ENCODE measurements around the gene RAB11FIP3. TPM values are rescaled to one million over a fixed set of nuclear protein-coding genes. Genes with fewer than 3 reads are reported as not detected.

Gene RAB11FIP3
- total RNA-seq, 1 donor from 2014 or later: 27.4 TPM

DNA sequence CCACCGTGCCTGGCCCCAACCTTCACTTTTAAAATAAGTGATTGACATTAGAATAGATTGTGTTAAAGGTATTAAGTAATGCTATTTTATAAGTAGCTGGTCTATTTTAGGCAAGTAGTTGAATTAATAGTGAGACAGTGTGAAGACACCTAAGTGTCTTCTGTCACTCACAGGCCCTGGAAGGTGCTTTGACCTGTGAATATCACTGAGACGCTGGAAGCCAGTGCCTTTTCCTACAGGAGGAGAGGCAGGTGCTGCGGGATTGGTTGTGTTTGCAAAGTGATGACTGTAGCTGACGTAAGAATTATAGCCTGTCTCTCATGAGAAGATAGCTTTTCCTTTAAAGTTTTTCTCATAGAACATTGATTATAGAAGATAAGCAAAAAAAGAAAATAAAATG lies 45.0 kb downstream of the RAB11FIP3 start:
- H3K9me3 ChIP-seq (replicated peaks): no peaks in the 10 kb centered on the region
- TF ChIP-seq, protein P1, sequence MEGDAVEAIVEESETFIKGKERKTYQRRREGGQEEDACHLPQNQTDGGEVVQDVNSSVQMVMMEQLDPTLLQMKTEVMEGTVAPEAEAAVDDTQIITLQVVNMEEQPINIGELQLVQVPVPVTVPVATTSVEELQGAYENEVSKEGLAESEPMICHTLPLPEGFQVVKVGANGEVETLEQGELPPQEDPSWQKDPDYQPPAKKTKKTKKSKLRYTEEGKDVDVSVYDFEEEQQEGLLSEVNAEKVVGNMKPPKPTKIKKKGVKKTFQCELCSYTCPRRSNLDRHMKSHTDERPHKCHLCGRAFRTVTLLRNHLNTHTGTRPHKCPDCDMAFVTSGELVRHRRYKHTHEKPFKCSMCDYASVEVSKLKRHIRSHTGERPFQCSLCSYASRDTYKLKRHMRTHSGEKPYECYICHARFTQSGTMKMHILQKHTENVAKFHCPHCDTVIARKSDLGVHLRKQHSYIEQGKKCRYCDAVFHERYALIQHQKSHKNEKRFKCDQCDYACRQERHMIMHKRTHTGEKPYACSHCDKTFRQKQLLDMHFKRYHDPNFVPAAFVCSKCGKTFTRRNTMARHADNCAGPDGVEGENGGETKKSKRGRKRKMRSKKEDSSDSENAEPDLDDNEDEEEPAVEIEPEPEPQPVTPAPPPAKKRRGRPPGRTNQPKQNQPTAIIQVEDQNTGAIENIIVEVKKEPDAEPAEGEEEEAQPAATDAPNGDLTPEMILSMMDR (IDR thresholded peaks at IDR 0.05; ENCODE audit: borderline replicate concordance): no peak
- H3K36me3 ChIP-seq: peaks cover 12% of the 10 kb centered on the region
- no peaks in the 10 kb centered on the region for H3K27me3 ChIP-seq (ENCODE audit: low read depth)
- H3K4me1 ChIP-seq: no peaks in the 10 kb centered on the region
- no peak for DNase-seq
- intact Hi-C loops (cut with micrococcal nuclease): no loop called here
- no peak overlapping the region for H3K4me3 ChIP-seq
- no peak overlapping the region for H3K27ac ChIP-seq (replicated peaks)

DNA sequence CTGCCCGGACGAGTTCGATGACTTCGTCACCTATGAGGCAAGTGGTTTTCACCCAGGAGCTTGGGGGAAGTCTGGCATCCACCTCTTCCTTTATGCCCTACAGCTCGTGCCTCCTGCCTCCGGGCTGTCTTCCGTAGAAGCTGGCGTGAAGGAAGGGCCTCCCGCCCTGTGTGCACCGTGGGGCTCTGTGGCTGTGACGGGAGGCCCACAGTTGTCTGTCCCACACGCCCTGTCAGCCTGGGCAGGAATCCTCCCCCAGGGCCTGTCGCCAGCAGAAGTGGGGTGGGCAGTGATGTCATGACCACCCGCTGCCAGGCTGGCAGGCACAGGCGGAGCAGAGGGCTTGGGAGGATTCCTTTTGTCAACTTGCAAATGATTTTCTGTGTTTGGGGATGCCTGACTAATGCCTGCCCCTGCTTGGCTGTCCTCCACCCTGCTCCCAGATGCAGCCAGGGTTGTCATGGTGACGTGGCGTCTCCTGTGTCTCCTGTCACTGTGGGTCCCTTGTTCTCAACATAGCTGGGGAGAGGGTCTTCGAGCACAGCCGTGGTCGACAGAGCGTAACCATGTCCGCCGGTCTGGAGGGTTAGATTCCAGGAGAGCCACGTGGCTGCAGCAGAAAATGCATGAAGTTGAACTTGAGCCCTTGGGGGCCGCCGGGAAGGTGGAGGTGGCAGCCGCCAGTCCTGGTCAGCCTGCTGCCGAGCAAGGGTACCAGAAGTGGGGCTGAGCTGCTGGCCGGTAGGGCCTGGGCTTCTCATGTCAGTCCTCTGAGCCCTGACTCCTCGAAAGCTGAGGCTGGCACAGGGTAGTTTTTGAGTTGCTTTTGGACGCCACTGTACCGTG lies 46.1 kb downstream of the RAB11FIP3 start:
- H3K9me3 ChIP-seq (replicated peaks): no peaks in the 10 kb centered on the region
- H3K27ac ChIP-seq (replicated peaks): no peak overlapping the region
- H3K27me3 ChIP-seq (ENCODE audit: low read depth): no peaks in the 10 kb centered on the region
- TF ChIP-seq, protein P1 (IDR thresholded peaks at IDR 0.05; ENCODE audit: borderline replicate concordance): no peak
- intact Hi-C loops (cut with micrococcal nuclease): no loop called here
- H3K36me3 ChIP-seq: peaks cover 12% of the 10 kb centered on the region
- DNase-seq: peak; percentile 25
- H3K4me3 ChIP-seq: no peak overlapping the region
- peaks cover 6% of the 10 kb centered on the region for H3K4me1 ChIP-seq

DNA sequence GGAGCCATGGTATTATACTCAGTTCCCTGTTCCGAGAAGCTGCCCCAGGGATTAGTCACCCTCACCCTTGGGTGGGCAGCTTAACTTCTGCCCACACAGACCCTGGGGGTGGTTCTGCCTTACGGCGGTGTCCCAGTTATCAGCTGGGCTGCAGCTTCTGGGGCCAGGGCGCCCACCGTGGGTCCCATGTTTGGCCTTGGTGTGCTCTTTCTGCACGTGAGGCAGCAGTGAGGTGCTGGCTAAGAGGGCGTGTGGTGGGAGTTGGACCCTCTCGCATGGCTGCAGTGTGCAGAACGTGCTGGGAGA lies 46.7 kb downstream of the RAB11FIP3 start:
- no peaks in the 10 kb centered on the region for H3K27me3 ChIP-seq (ENCODE audit: low read depth)
- H3K36me3 ChIP-seq: peaks cover 12% of the 10 kb centered on the region
- TF ChIP-seq, protein P1 (IDR thresholded peaks at IDR 0.05; ENCODE audit: borderline replicate concordance): no peak
- intact Hi-C loops (cut with micrococcal nuclease): no loop called here
- DNase-seq: no peak
- no peak overlapping the region for H3K4me3 ChIP-seq
- H3K4me1 ChIP-seq: peaks cover 10% of the 10 kb centered on the region
- H3K27ac ChIP-seq (replicated peaks): no peak overlapping the region
- H3K9me3 ChIP-seq (replicated peaks): no peaks in the 10 kb centered on the region

DNA sequence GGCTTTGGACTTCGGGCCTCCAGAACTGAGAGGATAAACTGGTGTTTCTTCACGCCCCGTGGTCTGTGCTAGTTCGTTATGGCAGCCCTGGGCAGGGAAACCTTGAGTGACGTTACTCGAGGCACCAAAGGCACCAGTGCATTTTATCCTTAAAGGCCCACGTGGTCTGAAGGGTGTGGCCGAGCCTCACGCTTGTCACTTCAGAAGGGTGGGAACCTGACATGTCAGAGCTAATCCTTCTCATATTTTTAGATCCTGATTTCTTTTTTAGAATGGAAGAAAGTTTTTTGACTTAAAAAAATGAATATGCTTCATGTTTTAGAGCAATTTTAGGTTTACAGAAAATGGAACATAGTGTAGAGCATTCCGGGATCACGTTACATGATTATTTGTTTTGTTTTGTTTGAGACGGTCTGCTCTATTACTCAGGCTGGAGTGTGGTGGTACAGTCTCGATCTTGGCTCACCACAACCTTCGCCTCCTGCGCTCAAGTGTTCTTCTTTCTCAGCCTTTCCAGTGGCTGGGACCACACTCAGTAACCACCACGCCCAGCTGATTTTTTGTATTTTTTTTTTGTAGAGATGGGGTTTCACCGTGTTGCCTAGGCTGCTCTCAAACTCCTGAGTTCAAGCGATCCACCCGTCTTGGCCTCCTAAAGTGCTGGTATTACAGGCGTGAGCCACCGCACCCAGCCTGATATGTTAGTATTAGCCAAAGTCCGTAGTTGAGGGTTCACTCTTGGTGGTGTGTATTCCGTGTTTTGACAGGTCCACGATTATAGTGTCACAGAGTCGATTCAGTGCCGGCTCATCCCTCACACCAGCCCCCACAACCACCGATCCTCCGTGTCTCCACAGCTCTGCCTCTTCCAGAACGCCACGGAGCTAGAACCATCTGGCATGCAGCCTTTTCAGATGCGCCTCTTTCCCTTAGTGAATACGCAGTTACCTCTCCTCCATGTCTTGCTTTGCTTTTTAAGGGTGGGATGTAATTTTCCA lies 47.9 kb downstream of the RAB11FIP3 start:
- Histone ChIP-seq H3K4me3 (no peak overlapping the region), H3K27ac (replicated peaks) (no peak overlapping the region), H3K4me1 (peaks cover 18% of the 10 kb centered on the region), H3K36me3 (peaks cover 12% of the 10 kb centered on the region), H3K9me3 (replicated peaks) (no peaks in the 10 kb centered on the region), H3K27me3 (ENCODE audit: low read depth) (no peaks in the 10 kb centered on the region)
- TF ChIP-seq, protein P1 (IDR thresholded peaks at IDR 0.05; ENCODE audit: borderline replicate concordance): no peak
- intact Hi-C loops (cut with micrococcal nuclease): no loop called here
- no peak for DNase-seq

- no peak for DNase-seq
- no peaks in the 10 kb centered on the region for H3K27me3 ChIP-seq (ENCODE audit: low read depth)
- intact Hi-C loops (cut with micrococcal nuclease): no loop called here
- H3K36me3 ChIP-seq: peaks cover 12% of the 10 kb centered on the region
- no peak overlapping the region for H3K27ac ChIP-seq (replicated peaks)
- TF ChIP-seq, protein P1 (IDR thresholded peaks at IDR 0.05; ENCODE audit: borderline replicate concordance): no peak
- H3K4me1 ChIP-seq: peaks cover 18% of the 10 kb centered on the region
- H3K4me3 ChIP-seq: no peak overlapping the region
- no peaks in the 10 kb centered on the region for H3K9me3 ChIP-seq (replicated peaks)
Measured at GRCh38 chr16:474420-475122, 49.1 kb downstream of the RAB11FIP3 start.
